ENCODE measurements around the gene MBNL1. TPM values are rescaled to one million over a fixed set of nuclear protein-coding genes. Genes with fewer than 3 reads are reported as not detected.

Gene MBNL1
- total RNA-seq, 1 donor from 2014 or later = 14.7 TPM

- no peak overlapping the region for H2AFZ ChIP-seq (replicated peaks)
- peaks cover 9% of the 10 kb centered on the region for H3F3A ChIP-seq (ENCODE audit: low read depth)
- H3K9ac ChIP-seq = no peak overlapping the region
- no peak overlapping the region for H3K27ac Mint-ChIP-seq
- no peaks in the 10 kb centered on the region for H3K27me3 ChIP-seq
- H3K4me1 Mint-ChIP-seq = peaks cover 17% of the 10 kb centered on the region
- H3K4me3 Mint-ChIP-seq = no peak overlapping the region
- H3K27ac ChIP-seq = no peak overlapping the region
- H3K9me3 ChIP-seq (ENCODE audit: low read depth) = no peaks in the 10 kb centered on the region
- no peaks in the 10 kb centered on the region for H3K27me3 Mint-ChIP-seq (ENCODE audit: insufficient read depth, low read depth)
- TF ChIP-seq, protein P1, sequence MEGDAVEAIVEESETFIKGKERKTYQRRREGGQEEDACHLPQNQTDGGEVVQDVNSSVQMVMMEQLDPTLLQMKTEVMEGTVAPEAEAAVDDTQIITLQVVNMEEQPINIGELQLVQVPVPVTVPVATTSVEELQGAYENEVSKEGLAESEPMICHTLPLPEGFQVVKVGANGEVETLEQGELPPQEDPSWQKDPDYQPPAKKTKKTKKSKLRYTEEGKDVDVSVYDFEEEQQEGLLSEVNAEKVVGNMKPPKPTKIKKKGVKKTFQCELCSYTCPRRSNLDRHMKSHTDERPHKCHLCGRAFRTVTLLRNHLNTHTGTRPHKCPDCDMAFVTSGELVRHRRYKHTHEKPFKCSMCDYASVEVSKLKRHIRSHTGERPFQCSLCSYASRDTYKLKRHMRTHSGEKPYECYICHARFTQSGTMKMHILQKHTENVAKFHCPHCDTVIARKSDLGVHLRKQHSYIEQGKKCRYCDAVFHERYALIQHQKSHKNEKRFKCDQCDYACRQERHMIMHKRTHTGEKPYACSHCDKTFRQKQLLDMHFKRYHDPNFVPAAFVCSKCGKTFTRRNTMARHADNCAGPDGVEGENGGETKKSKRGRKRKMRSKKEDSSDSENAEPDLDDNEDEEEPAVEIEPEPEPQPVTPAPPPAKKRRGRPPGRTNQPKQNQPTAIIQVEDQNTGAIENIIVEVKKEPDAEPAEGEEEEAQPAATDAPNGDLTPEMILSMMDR (IDR thresholded peaks at IDR 0.05) = no peak
- no peak for TF ChIP-seq EZH2phosphoT487 (IDR thresholded peaks at IDR 0.05)
- TF ChIP-seq EZH2 (IDR thresholded peaks at IDR 0.05) = no peak
- H3K36me3 Mint-ChIP-seq = peaks cover 18% of the 10 kb centered on the region
- peaks cover 8% of the 10 kb centered on the region for H3K79me2 ChIP-seq (ENCODE audit: low read depth)
- no peaks in the 10 kb centered on the region for H3K36me3 ChIP-seq
- DNase-seq (ENCODE audit: low spot score) = no peak
- H3K4me3 ChIP-seq = no peak overlapping the region
- no peaks in the 10 kb centered on the region for H3K9me3 Mint-ChIP-seq
- no peaks in the 10 kb centered on the region for H4K20me1 ChIP-seq (ENCODE audit: low read depth)
- no peak overlapping the region for H3K4me2 ChIP-seq
- peaks cover 17% of the 10 kb centered on the region for H3K4me1 ChIP-seq
Measured at GRCh38 chr3:152296971-152297370, 28.2 kb downstream of the MBNL1 start.

GRCh38 chr3:152298393-152299248, 29.9 kb downstream of the MBNL1 start:
- Histone ChIP-seq H3F3A (ENCODE audit: low read depth) (peaks cover 9% of the 10 kb centered on the region), H3K79me2 (ENCODE audit: low read depth) (peaks cover 8% of the 10 kb centered on the region), H3K4me2 (peak overlapping the region; percentile 38), H3K9me3 (ENCODE audit: low read depth) (no peaks in the 10 kb centered on the region), H3K9ac (no peak overlapping the region), H3K4me1 (peaks cover 22% of the 10 kb centered on the region), H4K20me1 (ENCODE audit: low read depth) (no peaks in the 10 kb centered on the region), H3K27ac (no peak overlapping the region), H3K4me3 (peak overlapping the region; percentile 1), H3K36me3 (no peaks in the 10 kb centered on the region), H3K27me3 (no peaks in the 10 kb centered on the region), H2AFZ (replicated peaks) (peak overlapping the region; percentile 58)
- Mint-ChIP-seq H3K4me1 (peaks cover 21% of the 10 kb centered on the region), H3K4me3 (peak overlapping the region; percentile 21), H3K27me3 (ENCODE audit: insufficient read depth, low read depth) (no peaks in the 10 kb centered on the region), H3K9me3 (no peaks in the 10 kb centered on the region), H3K36me3 (peaks cover 14% of the 10 kb centered on the region), H3K27ac (peak overlapping the region; percentile 34)
- DNase-seq (ENCODE audit: low spot score) = peak; percentile 13
- TF ChIP-seq, protein P1 (IDR thresholded peaks at IDR 0.05) = no peak
- no peak for TF ChIP-seq EZH2phosphoT487 (IDR thresholded peaks at IDR 0.05)
- TF ChIP-seq EZH2 (IDR thresholded peaks at IDR 0.05) = no peak

DNA sequence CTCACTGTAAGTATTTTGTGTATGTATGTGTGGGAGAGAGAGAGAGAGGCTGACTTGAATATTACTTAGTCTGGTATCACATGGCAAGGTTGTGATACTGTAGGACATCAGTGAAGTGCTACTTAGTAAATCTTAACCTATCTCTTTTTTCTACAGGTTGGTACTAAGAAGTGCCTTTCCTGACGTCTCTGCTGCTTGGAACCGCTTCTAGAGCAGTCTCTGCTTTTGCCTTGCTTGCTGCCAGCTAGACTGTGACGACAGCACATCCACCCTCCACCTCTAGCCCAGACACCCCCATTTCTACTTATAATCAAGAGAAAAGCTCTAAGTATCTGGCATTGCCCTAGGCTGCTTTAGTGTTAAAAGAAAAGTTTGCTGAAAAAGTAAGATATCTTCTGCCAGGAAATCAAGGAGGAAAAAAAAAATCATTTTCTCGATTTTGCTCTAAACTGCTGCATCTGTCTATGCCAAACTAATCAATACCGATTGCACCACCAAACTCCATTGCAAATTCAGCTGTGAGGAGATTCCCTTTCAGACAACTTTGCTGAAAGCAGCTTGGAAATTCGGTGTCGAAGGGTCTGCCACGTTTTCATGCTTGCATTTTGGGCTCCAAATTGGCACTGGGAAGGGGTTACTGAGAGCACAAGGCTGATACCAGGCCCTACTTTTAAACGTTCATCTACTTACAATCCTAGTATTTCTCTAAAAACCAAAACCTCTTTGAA, 30.7 kb downstream of the MBNL1 start:
- Histone ChIP-seq H3K9me3 (ENCODE audit: low read depth) (no peaks in the 10 kb centered on the region), H3K4me3 (peak overlapping the region; percentile 1), H3F3A (ENCODE audit: low read depth) (peaks cover 9% of the 10 kb centered on the region), H3K27ac (no peak overlapping the region), H2AFZ (replicated peaks) (peak overlapping the region; percentile 58), H3K4me2 (peak overlapping the region; percentile 38), H3K27me3 (no peaks in the 10 kb centered on the region), H3K4me1 (peaks cover 25% of the 10 kb centered on the region), H3K79me2 (ENCODE audit: low read depth) (peaks cover 8% of the 10 kb centered on the region), H3K9ac (no peak overlapping the region), H4K20me1 (ENCODE audit: low read depth) (no peaks in the 10 kb centered on the region), H3K36me3 (no peaks in the 10 kb centered on the region)
- DNase-seq (ENCODE audit: low spot score) = no peak
- Mint-ChIP-seq H3K36me3 (peaks cover 14% of the 10 kb centered on the region), H3K27ac (no peak overlapping the region), H3K4me3 (no peak overlapping the region), H3K9me3 (no peaks in the 10 kb centered on the region), H3K27me3 (ENCODE audit: insufficient read depth, low read depth) (no peaks in the 10 kb centered on the region), H3K4me1 (peaks cover 26% of the 10 kb centered on the region)
- TF ChIP-seq EZH2 (IDR thresholded peaks at IDR 0.05) = no peak
- no peak for TF ChIP-seq EZH2phosphoT487 (IDR thresholded peaks at IDR 0.05)
- TF ChIP-seq, protein P1 (IDR thresholded peaks at IDR 0.05) = no peak

All from neural progenitor cell (in vitro differentiated cells).